Body of pancreas (tissue), 4 donors: ENCODE measurements around the gene PDE11A. TPM values are rescaled to one million over a fixed set of nuclear protein-coding genes. Genes with fewer than 3 reads are reported as not detected.
A peak's percentile ranks its signal among the peaks of the same experiment; 100 is the strongest.

Experiments used
- ATAC-seq: fragments of 150-250 bp; one replicate; pipeline ENCODE4 v1.9.1; 2016
- DNase-seq, 4 donors: peaks; one replicate each; pipeline ENCODE4 v3.0.0-alpha.2; 2019
- H3K27ac ChIP-seq, 4 donors: fragments of 200-600 bp; sonication (generic); 1 replicate in 3 of 4; 2 replicates in 1 of 4; pipeline versions ENCODE4 v1.5.1 to v1.6.1; 2016 to 2019; ENCODE audit warnings: mild to moderate bottlenecking in 1 of 4, mixed read lengths in 1 of 4, moderate library complexity in 1 of 4
- H3K27me3 ChIP-seq, 2 donors: fragments of 200-600 bp; sonication (generic); one replicate each; pipeline ENCODE4 v1.6.0; 2016; ENCODE audit warnings: mild to moderate bottlenecking in 1 of 2
- H3K36me3 ChIP-seq, 2 donors: fragments of 200-600 bp; sonication (generic); replicated peaks in 1 of 2; 2 replicates each; pipeline ENCODE4 v1.5.1; 2016; ENCODE audit warnings: low read depth in 2 of 2; ENCODE audit not compliant: insufficient read depth in 1 of 2
- H3K4me1 ChIP-seq: fragments of 200-600 bp; sonication (generic); one replicate; pipeline ENCODE4 v1.6.0; 2016
- H3K4me3 ChIP-seq, 2 donors: fragments of 200-600 bp; sonication (generic); 1 replicate in 1 of 2; 2 replicates in 1 of 2; pipeline ENCODE4 v1.5.1; 2016 to 2019
- H3K9me3 ChIP-seq, 3 donors: fragments of 200-600 bp; sonication (generic); 1 replicate in 2 of 3; 2 replicates in 1 of 3; pipeline ENCODE4 v1.5.1; 2016
- POLR2A ChIP-seq, 3 donors: fragments of 450-650 bp; IDR thresholded peaks; one replicate each; pipeline ENCODE4 v1.6.1; 2016; ENCODE audit warnings: antibody characterized with exemption in 3 of 3, mild to moderate bottlenecking in 2 of 3
- WGBS, 2 donors: methylation state at CpG; one replicate each; pipeline ENCODE4 v1.1.5; 2017; 5-methylcytosine and 5-hydroxymethylcytosine counted together
- intact Hi-C: fragments of 100-400 bp; cut with DNase I; formaldehyde crosslinking; loops from one replicate; pipeline ENCODE4 v1.15.1; 2023
- total RNA-seq, 2 donors: library from RNA; depleted of rRNA; stranded (reverse); fragments of >200 nt; gene quantifications; one replicate each; pipeline ENCODE4 v1.1.0, GENCODE V29; 2016
- TF ChIP-seq, protein P1 (sequence below), 7 experiments: fragments of 450-650 bp in 4 of 7; fragments of 200-600 bp in 3 of 7; sonication (generic) in 3 of 7; IDR thresholded peaks; one replicate each; pipeline ENCODE4 v1.5.1; 2016 to 2019; ENCODE audit warnings: antibody characterized with exemption in 7 of 7

PDE11A gene
- total RNA-seq, 2 donors from 2014 or later = 2.6 to 4.0 TPM

DNA sequence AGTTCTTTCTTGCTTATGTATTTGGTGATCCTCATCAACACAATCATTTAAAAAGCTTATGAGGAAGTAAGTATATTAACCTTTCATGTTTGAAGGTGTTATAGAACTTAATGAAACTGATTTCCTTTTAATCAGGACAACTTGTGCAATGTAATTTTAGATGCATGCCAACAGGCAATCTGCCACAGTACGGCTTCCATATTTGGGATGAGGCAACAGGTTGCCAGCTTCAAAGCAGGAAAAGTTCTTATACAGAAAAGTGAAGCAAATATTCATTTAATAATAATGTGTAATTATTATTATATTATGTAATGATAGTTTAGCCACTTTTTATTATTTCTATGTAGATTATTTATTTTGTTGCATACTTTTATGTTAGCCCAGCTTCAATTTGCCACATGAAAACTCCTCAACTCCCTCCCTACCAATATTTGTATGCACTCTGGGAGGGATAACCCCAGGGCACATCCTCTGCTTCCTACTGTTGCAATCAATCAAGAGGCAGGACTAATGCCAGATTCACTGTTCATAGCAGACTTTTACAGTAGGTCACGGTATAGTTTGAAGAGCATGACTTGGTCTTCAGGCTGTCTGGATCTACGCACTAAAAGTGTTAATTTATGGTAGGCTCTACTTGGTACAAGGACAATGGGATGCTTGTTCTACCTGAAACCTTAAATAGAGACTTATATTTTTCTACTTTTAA lies 402.8 kb downstream of the PDE11A start:
- H3K4me1 ChIP-seq = no peaks in the 10 kb centered on the region
- DNase-seq = no peak
- no peaks in the 10 kb centered on the region for H3K27me3 ChIP-seq
- no peak for ATAC-seq
- no peak overlapping the region for H3K27ac ChIP-seq
- no peaks in the 10 kb centered on the region for H3K36me3 ChIP-seq
- TF ChIP-seq POLR2A (IDR thresholded peaks at IDR 0.05) = no peak
- TF ChIP-seq, protein P1, sequence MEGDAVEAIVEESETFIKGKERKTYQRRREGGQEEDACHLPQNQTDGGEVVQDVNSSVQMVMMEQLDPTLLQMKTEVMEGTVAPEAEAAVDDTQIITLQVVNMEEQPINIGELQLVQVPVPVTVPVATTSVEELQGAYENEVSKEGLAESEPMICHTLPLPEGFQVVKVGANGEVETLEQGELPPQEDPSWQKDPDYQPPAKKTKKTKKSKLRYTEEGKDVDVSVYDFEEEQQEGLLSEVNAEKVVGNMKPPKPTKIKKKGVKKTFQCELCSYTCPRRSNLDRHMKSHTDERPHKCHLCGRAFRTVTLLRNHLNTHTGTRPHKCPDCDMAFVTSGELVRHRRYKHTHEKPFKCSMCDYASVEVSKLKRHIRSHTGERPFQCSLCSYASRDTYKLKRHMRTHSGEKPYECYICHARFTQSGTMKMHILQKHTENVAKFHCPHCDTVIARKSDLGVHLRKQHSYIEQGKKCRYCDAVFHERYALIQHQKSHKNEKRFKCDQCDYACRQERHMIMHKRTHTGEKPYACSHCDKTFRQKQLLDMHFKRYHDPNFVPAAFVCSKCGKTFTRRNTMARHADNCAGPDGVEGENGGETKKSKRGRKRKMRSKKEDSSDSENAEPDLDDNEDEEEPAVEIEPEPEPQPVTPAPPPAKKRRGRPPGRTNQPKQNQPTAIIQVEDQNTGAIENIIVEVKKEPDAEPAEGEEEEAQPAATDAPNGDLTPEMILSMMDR (IDR thresholded peaks at IDR 0.05) = no peak
- intact Hi-C loops = no loop called here
- H3K9me3 ChIP-seq = no peaks in the 10 kb centered on the region
- H3K4me3 ChIP-seq = no peak overlapping the region
- WGBS, 2 donors = 79 to 95% methylated on average over 3 of the region's 3 CpGs

DNA sequence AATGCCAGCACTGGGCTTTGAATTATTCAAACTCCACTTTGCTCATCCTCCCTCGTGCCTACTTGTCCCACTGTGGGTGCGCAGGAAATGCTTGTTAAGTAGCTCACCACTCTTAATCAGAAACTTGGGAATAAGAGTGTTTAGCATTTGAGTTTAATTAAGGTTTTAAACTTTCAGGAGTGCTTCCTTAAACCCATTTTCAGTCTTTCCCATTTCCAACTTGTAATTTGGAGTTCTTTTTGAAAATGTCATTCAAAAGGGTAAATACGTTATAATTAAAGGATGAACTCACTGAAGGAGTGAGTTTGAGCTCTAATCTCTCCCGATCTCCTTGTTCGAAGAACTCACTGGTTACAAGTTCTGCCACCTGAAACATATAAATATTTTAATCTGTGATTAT lies 403.4 kb downstream of the PDE11A start:
- 81 to 95% methylated on average over 5 of the region's 5 CpGs for WGBS, 2 donors
- Histone ChIP-seq H3K4me1 (no peaks in the 10 kb centered on the region), H3K36me3 (no peaks in the 10 kb centered on the region), H3K9me3 (no peaks in the 10 kb centered on the region), H3K4me3 (no peak overlapping the region), H3K27ac (no peak overlapping the region), H3K27me3 (no peaks in the 10 kb centered on the region)
- no peak for TF ChIP-seq POLR2A (IDR thresholded peaks at IDR 0.05)
- TF ChIP-seq, protein P1 (IDR thresholded peaks at IDR 0.05) = no peak
- no peak for DNase-seq
- no peak for ATAC-seq
- intact Hi-C loops = no loop called here

DNA sequence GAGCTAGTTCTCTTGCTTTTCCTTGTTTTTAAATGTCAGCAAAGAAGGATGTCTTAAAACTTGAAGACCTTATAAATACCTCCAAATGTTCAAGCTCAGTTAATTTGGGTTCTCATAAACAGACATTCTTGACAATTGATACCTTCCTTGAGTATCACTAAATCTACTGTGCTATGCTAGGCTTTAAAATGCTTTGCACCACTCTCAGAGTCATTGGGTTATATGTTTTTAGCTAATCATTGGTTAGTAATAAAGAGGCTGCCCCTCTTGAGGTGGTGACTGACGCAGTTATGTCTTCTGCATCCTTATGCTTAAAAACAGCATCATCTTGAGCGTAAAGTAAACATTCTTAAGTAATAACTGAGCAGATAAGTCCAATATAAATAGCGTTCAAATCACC lies 404.0 kb downstream of the PDE11A start:
- Histone ChIP-seq H3K4me3 (no peak overlapping the region), H3K27me3 (no peaks in the 10 kb centered on the region), H3K4me1 (no peaks in the 10 kb centered on the region), H3K27ac (no peak overlapping the region), H3K36me3 (no peaks in the 10 kb centered on the region), H3K9me3 (no peaks in the 10 kb centered on the region)
- ATAC-seq (no peak), DNase-seq (no peak)
- no peak for TF ChIP-seq POLR2A (IDR thresholded peaks at IDR 0.05)
- WGBS, 2 donors = 91 to 94% methylated on average over 3 of the region's 3 CpGs
- intact Hi-C loops = no loop called here

DNA sequence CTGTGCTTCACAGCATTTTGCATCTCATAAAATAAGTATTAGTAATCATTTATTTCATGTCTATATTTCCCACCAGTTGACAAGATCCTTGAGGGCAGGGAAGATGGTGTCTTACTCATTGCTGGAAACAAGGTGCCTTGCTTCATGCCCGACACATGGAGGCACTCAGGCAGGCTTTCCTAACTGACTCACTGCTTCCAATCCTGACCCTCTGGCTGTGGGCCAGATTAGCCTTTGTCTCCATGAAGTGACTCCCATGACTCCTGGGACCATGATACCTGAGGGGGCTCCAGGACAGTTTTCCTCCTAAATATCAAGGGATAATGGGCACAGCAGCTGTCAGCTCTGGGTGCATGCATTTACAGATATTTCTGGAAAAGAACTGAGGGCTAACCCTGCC lies 405.0 kb downstream of the PDE11A start:
- WGBS, 2 donors = 50% methylated on average over 1 of the region's 1 CpG

DNA sequence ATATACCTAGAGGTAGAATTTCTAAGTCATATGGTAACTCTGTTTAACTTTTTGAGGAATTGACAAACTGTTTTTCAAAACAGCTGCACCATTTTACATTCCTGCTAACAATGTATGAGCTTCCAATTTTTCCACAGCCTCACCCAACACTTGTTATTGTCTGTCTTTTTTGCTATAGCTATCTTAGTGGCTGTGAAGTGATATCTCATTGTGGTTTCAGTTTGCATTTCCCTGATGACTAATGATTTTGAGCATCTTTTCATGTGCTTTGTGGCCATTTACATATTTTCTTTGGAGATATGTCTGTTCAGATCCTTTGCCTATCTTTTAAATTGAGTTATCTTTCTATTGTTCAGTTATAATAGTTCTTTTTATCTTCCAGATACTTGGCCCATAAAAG lies 406.2 kb downstream of the PDE11A start:
- no peaks in the 10 kb centered on the region for H3K4me1 ChIP-seq
- H3K27me3 ChIP-seq = no peaks in the 10 kb centered on the region
- no peaks in the 10 kb centered on the region for H3K36me3 ChIP-seq
- TF ChIP-seq, protein P1 (IDR thresholded peaks at IDR 0.05) = no peak
- TF ChIP-seq POLR2A (IDR thresholded peaks at IDR 0.05) = no peak
- no peak for DNase-seq
- H3K9me3 ChIP-seq = no peaks in the 10 kb centered on the region
- intact Hi-C loops = no loop called here
- H3K4me3 ChIP-seq = no peak overlapping the region
- H3K27ac ChIP-seq = no peak overlapping the region
- ATAC-seq = no peak

More for the DNA sequence above, 405.0 kb downstream of the PDE11A start:
- no peaks in the 10 kb centered on the region for H3K27me3 ChIP-seq
- peak in 1 of 4 donors; percentile 8 for DNase-seq
- no peak for TF ChIP-seq POLR2A (IDR thresholded peaks at IDR 0.05)
- TF ChIP-seq, protein P1 (IDR thresholded peaks at IDR 0.05) = no peak
- no peak overlapping the region for H3K27ac ChIP-seq
- no peaks in the 10 kb centered on the region for H3K4me1 ChIP-seq
- no peak overlapping the region for H3K4me3 ChIP-seq
- H3K9me3 ChIP-seq = no peaks in the 10 kb centered on the region
- intact Hi-C loops = no loop called here
- ATAC-seq = no peak
- no peaks in the 10 kb centered on the region for H3K36me3 ChIP-seq
